TTC549 (cell line): ENCODE data around the gene PIK3CA.
"Not testable (repeated sequence)": the region's sequence is repeated elsewhere in the genome, so short reads cannot be mapped to it uniquely, and the experiment has no call there.

ENCODE experiments used
- FAIRE-seq: peaks from 2 replicates; lab custom pipeline; 2012; peaks lifted over from hg19 to GRCh38; lab: Jason Lieb, UNC

Gene PIK3CA

DNA sequence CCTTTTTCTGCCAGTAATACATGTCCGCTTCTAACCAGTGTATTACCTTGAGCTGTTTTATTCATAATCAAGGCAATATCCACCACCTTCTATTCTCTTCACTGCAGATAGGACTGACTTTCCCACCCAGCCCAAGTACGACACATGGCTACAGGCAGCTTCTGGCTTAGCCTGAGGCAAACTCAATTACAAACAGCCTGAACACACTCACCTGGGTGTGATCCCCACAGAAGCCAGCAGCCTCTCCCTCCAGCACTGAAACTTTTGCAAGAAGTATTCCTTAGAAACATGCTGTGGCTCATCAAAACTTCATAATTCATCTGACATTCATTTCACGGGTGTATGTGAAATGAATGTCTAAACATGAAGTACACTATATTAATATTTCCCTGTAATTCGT, 116.3 kb downstream of the PIK3CA start:
- FAIRE-seq = no peak

DNA sequence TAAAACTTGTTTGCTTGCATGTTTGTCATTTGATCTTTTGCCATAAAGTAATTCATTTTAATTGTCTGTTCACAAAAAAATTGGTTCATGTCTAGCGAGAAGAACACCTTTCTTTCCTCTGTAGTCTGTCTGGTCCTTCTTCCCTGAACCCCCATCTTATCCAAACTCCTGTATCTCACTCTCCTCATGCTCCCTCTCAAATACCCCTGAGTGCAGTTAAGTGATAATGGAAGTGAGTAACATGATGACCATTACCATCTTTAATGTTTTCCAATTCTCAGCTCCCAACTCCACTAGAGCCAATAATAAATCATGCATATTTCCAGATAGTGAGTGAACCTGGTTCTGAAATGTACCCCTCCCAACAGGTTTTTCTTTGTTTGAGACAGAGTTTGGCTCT, 116.9 kb downstream of the PIK3CA start:
- no peak for FAIRE-seq

DNA sequence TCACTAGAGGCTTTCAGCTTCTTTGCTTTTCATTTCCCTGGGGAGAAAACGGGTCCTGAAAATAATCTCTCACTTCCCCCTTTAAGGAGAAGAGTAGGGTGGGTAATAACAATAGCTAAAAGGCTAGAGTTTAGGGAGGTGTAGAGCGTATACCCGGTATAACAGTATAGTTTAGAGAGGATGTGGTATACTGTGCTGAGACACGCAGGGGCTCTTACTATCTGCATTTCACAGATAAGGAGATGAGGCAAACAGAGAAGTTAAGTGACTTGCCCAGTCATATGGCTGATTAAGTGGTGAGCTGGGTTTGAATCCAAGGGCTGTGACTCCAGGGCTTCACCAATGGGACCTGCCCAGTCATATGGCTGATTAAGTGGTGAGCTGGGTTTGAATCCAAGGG, 117.7 kb downstream of the PIK3CA start:
- no peak for FAIRE-seq

DNA sequence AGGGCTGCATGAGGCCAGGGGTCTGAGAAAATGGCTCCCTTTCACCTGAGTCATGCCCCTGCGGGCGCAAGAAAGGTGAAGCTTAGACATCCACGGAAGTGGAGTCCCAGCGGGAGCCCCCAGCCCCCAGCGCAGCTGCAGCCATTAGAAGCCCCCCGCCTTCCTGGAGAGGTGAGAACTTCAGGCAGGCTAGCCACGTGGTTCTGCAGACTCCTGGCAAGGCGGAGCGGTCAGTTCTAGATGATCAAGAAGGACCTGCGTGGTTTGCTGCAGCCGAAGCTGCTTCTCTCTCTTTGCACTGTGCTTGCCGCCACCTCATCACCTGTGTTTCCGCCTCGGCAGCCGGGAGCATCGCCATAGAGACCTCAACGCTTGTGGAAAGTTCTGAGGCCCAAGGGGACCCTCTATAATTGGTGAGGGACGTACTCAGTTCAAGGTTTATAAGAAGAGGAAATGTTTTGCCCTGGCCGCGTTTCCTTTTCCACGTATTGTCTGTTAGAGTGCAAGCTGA, 118.6 kb downstream of the PIK3CA start:
- no peak for FAIRE-seq

DNA sequence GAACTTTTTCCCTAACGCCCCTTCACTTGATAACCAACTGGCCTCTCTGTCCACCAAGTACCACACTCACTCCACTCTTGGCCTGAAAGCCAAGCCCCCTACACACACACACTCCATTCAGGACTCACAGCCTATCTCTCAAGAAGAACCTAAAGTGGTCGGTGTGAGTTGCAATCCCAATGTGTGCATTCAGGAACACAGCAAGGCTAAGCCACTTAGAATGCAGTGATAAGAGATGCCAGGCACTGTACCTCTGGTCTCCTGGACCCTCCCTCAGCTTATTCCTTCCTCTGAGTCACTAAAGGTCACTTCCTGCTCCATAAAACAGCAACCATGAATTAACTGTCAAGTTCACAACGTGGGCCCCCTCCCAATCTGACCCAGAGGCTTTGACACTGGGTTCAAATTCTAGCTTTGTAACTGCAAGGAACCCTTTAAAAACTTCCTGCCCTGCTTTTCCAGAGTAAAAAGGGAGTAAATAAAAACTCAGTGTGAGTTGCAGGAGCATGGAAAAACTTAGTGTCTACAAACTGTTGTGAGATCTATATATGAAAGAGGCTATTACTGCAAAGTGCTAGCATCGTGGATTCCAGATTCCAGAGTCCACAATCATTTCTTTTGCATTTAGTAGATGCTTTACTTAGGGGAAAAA, 120.4 kb downstream of the PIK3CA start:
- FAIRE-seq = no peak

DNA sequence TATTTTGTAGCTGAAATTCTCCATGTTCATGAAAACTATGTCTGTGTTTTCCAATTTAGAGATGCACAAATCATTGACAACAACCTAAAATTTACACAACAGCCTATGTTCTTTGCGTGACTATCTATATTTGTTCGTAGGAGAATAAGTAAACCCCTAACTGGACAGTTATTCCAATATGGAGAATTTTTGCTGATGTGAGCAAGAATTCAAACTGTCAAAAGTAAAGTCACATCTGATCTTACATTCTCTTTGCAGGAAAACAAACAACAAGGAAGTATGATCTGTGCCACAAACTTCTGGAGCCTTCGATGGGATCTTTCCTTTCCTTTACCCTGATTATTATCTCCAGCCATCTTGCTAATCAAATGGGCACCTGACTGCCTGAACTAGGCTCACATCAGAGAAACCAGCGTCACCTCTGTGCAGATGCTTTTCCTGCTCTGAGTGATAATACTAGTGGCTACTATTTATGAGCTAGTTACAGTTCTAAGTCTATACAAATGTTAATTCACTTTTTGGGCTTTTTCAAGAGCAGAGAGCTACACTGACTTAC, 121.1 kb downstream of the PIK3CA start:
- FAIRE-seq = no peak

DNA sequence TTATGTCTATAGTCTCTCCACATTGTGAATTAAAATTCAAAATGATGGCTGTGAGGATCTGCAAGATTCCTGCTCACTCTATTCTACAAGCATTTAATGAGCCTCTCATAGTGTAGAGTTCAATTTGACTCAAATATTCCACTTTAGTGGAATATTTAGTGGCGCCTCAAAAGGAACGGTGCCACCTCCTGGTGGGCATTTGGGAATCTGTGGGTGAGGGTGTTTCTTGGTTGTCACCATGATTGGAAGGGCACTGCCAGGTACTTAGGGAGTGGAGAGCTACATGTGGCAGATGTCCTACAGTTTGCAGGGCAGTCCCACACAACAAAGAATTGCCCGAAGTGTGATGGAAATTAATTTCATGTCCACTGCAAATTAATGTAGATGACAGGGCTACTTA, 124.2 kb downstream of the PIK3CA start:
- no peak for FAIRE-seq

DNA sequence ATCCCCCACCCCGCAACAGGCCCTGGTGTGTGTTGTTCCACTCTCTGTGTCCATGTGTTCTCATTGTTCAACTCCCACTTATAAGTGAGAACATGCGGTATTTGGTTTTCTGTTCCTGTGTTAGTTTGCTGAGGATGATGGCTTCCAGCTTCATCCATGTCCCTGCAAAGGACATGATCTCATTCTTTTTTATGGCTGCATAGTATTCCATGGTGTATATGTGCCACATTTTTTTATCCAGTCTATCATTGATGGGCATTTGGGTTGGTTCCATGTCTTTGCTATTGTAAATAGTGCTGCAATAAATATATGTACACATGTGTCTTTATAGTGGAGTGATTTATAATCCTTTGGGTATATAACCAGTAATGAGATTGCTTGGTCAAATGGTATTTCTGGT, 126.3 kb downstream of the PIK3CA start:
- not testable (repeated sequence) for FAIRE-seq

DNA sequence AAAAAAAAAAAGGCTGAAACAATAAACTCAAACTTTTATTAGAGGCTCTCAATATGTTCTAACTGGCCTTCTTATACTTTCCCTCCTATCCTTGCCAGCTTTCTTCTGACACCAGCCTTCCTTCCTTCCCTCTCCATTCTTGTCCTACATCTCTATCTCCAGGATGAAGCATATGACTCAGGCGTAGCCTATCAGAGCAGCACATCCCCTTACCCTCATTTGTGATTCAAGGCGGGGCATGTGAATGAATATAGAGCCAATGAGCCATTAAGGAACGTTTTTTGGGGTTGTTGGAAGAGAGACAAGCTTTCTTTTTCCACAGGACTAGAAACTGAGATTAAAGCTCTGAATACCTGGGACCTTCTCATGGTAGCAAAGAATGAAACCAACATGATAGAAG, 127.8 kb downstream of the PIK3CA start:
- no peak for FAIRE-seq

DNA sequence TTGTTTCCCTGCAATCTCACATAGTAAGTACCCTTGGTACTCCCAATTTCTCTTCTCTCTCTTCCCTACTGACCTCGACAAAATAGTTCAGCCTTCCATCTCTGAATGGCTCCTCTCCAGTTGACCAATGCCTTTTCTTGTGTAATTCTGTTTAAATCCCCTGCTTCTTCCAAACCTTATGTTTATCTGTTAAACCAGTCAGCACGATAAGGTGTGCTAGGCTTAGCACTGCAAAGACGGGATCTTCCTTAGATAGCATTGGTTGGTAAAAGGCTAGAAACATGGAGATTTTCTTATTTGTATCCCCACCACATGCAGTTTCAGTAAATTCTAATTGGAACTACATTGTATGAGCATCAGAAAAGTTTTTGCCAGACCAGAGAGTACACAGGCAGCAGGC, 128.6 kb downstream of the PIK3CA start:
- no peak for FAIRE-seq

DNA sequence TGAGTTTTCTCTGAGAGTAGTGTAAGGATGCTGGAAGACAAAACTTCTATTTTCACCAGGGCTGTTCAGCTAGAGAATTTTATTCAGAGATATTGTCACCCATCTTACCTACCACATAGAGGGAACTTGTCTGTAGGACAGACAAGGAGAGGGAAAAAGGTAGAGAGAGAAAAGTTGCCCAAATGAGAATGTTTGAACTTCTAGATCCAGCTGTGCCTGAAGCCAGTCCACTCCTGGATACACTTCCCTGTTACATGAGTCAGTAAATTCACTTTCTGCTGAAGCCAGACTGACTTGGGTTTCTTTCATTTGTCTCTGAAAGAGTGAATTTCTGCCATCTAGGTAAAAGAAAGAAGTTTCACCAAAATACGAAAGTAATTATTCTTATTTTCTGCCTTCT, 130.0 kb downstream of the PIK3CA start:
- FAIRE-seq = no peak

DNA sequence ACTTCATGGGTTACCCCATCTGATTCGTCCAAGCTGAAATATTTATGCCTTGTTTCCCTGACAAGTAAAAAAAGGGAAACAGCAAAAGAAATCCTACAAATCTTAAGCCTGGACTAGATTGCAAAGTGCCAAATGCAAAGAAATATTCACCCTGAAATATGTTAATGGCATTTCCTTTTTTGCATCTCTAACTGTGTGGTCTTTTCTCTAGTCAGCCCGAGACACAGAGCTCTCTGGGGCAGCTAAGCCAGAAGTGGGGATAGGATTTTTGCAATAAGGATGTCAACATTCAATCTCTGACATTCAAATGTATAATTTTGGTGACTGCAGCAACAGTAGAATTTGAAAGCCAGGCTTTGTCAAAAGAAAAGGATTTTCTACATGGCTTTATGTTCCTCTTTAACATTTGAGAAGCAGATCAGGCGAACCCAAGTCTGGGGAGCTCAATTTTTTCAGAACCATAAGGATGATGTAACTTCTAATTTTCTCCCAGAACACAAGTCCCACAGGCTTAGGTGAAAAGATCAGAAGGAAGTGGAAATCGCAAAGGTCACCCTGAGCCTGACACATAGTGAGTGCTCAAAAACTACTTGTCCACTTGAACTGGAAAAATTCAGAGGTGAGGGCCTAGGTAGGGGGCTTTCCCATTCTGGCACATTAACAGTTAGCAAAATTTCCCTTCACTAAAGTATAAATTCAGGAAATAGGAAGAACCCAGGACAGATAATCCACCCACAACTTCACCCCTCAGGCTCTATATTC, 131.0 kb downstream of the PIK3CA start:
- no peak for FAIRE-seq

DNA sequence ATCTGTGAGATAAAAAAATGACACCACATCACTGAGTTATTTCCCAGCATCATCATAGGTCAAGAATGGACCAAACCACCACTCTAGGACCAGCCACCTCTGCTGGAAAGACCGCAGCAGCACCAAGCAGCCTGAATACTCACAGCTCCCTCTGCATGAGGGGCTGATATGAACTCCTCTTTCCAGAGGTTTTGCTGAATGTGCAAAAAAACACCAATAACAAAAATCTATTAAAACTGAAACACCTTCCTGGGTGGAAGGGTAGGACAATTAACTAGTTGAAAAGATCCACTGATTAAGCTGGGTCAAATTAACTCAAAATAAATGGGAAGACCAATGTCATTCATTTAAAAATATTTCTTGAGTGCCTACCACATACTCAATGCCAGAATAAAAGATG, 131.7 kb downstream of the PIK3CA start:
- no peak for FAIRE-seq

DNA sequence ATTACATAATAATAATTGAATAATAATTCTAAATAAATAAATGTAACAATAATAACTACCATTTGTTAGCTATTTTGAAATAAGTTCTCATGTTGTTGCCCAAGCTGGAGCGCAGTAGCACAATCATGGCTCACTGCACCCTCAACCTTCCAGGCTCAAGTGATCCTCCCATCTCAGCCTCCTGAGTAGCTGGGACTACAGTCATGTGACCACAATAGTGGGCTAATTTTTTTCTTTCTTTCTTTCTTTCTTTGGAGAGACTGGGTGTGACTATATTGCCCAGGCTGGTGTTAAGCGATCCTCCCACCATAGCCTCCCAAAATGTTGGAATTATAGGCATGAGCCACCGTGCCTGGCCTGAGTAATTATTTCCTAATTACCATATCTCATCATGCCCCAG, 133.7 kb downstream of the PIK3CA start:
- FAIRE-seq = no peak

DNA sequence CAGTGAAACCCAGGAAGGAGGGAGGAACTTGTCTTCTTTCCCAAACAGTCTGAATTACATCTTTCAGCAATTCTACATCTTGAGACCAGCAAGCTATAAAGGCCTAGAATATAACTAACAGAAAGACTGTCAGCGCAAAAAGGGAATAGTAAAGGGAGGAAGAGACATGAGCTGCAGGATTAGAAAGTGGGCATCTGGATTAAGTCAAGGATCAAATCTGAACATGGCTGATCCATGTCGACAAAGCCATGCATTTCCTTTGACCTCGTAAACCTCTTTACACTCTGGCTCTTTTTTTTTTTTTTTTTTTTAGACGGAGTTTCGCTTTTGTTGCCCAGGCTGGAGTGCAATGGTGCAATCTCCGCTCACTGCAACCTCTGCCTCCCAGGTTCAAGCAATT, 138.2 kb downstream of the PIK3CA start:
- no peak for FAIRE-seq

DNA sequence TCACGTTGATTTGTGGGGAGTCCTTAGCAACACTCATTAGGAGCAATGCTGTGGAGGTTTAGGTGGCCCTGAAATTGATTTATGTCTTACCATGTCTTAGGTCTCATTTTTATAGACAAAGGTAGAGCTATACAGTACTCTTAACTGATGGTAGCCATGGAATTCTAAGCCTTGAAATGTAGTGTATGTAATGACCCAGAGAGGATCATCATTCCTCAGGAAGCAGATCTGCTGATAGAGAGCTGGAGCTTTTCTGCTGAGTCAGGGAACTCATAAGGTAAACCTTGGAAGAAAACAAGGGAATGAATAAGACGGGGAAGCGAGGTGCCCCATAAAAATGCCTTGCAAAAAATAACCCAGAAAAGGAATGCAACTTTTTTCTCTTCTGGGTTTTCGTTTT, 140.7 kb downstream of the PIK3CA start:
- no peak for FAIRE-seq

DNA sequence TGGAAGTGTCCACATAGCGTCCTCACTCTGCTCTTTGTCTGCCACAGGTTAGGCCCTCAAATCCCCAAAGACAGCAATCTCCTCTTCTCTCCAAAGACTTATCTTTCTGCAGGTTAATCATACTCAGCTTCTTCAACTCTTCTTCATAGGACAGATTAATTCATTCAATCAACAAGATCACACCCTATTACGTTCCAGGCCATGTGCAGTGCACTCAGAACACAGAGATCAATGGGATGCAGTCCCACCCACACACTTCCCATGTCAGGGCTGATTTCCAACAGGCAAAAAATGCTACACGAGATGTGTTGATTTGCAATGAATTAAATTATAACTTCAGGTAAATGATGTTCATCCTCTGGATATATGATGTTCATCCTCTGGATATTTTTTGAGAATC, 141.1 kb downstream of the PIK3CA start:
- no peak for FAIRE-seq
